PC-3 (cell line): ENCODE data around the gene OR52I1. TPM values are rescaled to one million over a fixed set of nuclear protein-coding genes. Genes with fewer than 3 reads are reported as not detected.

Experiments
- ATAC-seq: fragments of 200-7000 bp; cut with Tn5 transposase; 2 replicates; pipeline ENCODE4 v1.9.1; 2020; ENCODE audit warnings: mild to moderate bottlenecking, moderate library complexity
- Bru-seq: library from RNA; stranded (reverse); fragments of 400-500 nt; gene quantifications from one replicate; lab custom pipeline; 2021; lab: Mats Ljungman, UMichigan
- BruChase-seq, 2 experiments: library from RNA; stranded (reverse); fragments of 400-500 nt; gene quantifications; one replicate each; lab custom pipeline; 2021; lab: Mats Ljungman, UMichigan
- BruUV-seq: library from RNA; stranded (reverse); fragments of 400-500 nt; replicated peaks from 2 replicates; lab custom pipeline; 2021; lab: Mats Ljungman, UMichigan
- CTCF ChIA-PET: fragments of 300-600 bp; sonication (Branson Sonifier 250); formaldehyde crosslinking; loops from one replicate; lab custom pipeline; 2022; ENCODE audit warnings: antibody characterized with exemption; lab: Charles Lee
- POLR2A ChIA-PET: fragments of 300-600 bp; sonication (Branson Sonifier 250); formaldehyde crosslinking; loops from one replicate; lab custom pipeline; 2022; ENCODE audit warnings: antibody characterized with exemption; ENCODE audit not compliant: unreplicated experiment; lab: Charles Lee
- DNase-seq: peaks from one replicate; pipeline ENCODE4 v3.0.0-alpha.2; 2015
- H2AFZ ChIP-seq: fragments of 300-600 bp; sonication (generic); 2 replicates; pipeline ENCODE4 v1.6.0; 2016; ENCODE audit warnings: antibody characterized with exemption, low read length
- H3F3A ChIP-seq: fragments of 300-600 bp; sonication (generic); one replicate; pipeline ENCODE4 v1.6.0; 2017; ENCODE audit warnings: antibody characterized with exemption, low read length, control low read depth, mild to moderate bottlenecking; ENCODE audit not compliant: unreplicated experiment
- H3K27ac ChIP-seq: fragments of 300-600 bp; sonication (generic); 2 replicates; pipeline ENCODE4 v1.5.1; 2016; ENCODE audit warnings: mild to moderate bottlenecking, low read length
- H3K27me3 ChIP-seq: fragments of 300-600 bp; sonication (generic); 2 replicates; pipeline ENCODE4 v1.6.1; 2016; ENCODE audit warnings: low read length, mixed read lengths
- H3K36me3 ChIP-seq: fragments of 300-600 bp; sonication (generic); 2 replicates; pipeline ENCODE4 v1.6.1; 2016; ENCODE audit warnings: low read depth, mixed run types, low read length, mixed read lengths
- H3K4me1 ChIP-seq: fragments of 300-600 bp; sonication (generic); 2 replicates; pipeline ENCODE4 v1.5.1; 2016; ENCODE audit warnings: low read length; ENCODE audit not compliant: insufficient read depth
- H3K4me2 ChIP-seq: fragments of 300-600 bp; sonication (generic); 2 replicates; pipeline ENCODE4 v1.6.0; 2016; ENCODE audit warnings: low read length
- H3K4me3 ChIP-seq: fragments of 300-600 bp; sonication (generic); 2 replicates; pipeline ENCODE4 v1.5.1; 2016; ENCODE audit warnings: mild to moderate bottlenecking, low read length, mixed read lengths
- H3K79me2 ChIP-seq: fragments of 300-600 bp; sonication (generic); 2 replicates; pipeline ENCODE4 v1.6.1; 2017; ENCODE audit warnings: low read length, mixed read lengths
- H3K9ac ChIP-seq: fragments of 300-600 bp; sonication (generic); 2 replicates; pipeline ENCODE4 v1.6.0; 2016; ENCODE audit warnings: mild to moderate bottlenecking, low read length
- H3K9me2 ChIP-seq: fragments of 300-600 bp; sonication (generic); replicated peaks from 2 replicates; pipeline ENCODE4 v1.6.1; 2016; ENCODE audit warnings: mixed run types, low read length, mixed read lengths
- H3K9me3 ChIP-seq: fragments of 300-600 bp; sonication (generic); 2 replicates; pipeline ENCODE4 v1.6.1; 2016; ENCODE audit warnings: low read length, mixed read lengths
- H4K20me1 ChIP-seq: fragments of 300-600 bp; sonication (generic); 2 replicates; pipeline ENCODE4 v1.6.1; 2016; ENCODE audit warnings: low read length, mixed read lengths
- EZH2 ChIP-seq: fragments of 300-600 bp; sonication (generic); IDR thresholded peaks from one replicate; pipeline ENCODE4 v1.6.1; 2017; ENCODE audit warnings: antibody characterized with exemption, mild to moderate bottlenecking, low read length; ENCODE audit not compliant: unreplicated experiment
- EZH2phosphoT487 ChIP-seq: fragments of 300-600 bp; sonication (generic); IDR thresholded peaks from 2 replicates; pipeline ENCODE4 v1.6.1; 2018; ENCODE audit warnings: mild to moderate bottlenecking, antibody characterized with exemption, low read length, borderline replicate concordance
- intact Hi-C: fragments of 100-400 bp; cut with micrococcal nuclease; formaldehyde crosslinking; loops from 2 replicates; pipeline ENCODE4 v1.9.0; 2023
- long read RNA-seq: library from polyadenylated mRNA; unstranded; transcript quantifications from one replicate; pipeline ENCODE4 v2.0.0, GENCODE V29; 2021; ENCODE audit not compliant: unreplicated experiment
- total RNA-seq: library from RNA; depleted of rRNA; stranded (reverse); fragments of >200 nt; gene quantifications from 2 replicates; pipeline ENCODE4 v1.2.3, GENCODE V29; 2014; rRNA removed
- TF ChIP-seq, protein P1 (sequence below): fragments of 300-600 bp; sonication (generic); conservative IDR thresholded peaks from 2 replicates; pipeline ENCODE4 v1.5.1; 2017; ENCODE audit warnings: antibody characterized with exemption, low read depth, mild to moderate bottlenecking, low read length

OR52I1 gene
- not detected in 2 replicates for total RNA-seq
- not detected for Bru-seq, nascent RNA
- not detected for BruChase-seq, experiment 1, labeled RNA remaining after a 6-hour chase
- BruChase-seq, experiment 2, labeled RNA remaining after a 2-hour chase = not detected
- long read RNA-seq, partial matches to known transcripts = 0 of 4 reads
- long read RNA-seq, other reads (novel, unspliced or antisense) = 0 of 4 reads

GRCh38 chr11:4593739-4594138, at the start of gene OR52I1:
OR52I1 (plus strand) TSS chr11:4594039; CDS start chr11:4594039, 0 bp downstream.
- H3K9me2 ChIP-seq = no peaks in the 10 kb centered on the region
- intact Hi-C loops = no loop called here
- no peak within 1 kb of the TSS for H3K4me3 ChIP-seq
- H3K36me3 ChIP-seq = no peaks in the 10 kb centered on the region
- H3F3A ChIP-seq = no peaks in the 10 kb centered on the region
- ATAC-seq (no peak), DNase-seq (no peak)
- BruUV-seq = no TSS peak
- no peaks in the 10 kb centered on the region for H4K20me1 ChIP-seq
- H3K9me3 ChIP-seq = no peaks in the 10 kb centered on the region
- TF ChIP-seq, protein P1, sequence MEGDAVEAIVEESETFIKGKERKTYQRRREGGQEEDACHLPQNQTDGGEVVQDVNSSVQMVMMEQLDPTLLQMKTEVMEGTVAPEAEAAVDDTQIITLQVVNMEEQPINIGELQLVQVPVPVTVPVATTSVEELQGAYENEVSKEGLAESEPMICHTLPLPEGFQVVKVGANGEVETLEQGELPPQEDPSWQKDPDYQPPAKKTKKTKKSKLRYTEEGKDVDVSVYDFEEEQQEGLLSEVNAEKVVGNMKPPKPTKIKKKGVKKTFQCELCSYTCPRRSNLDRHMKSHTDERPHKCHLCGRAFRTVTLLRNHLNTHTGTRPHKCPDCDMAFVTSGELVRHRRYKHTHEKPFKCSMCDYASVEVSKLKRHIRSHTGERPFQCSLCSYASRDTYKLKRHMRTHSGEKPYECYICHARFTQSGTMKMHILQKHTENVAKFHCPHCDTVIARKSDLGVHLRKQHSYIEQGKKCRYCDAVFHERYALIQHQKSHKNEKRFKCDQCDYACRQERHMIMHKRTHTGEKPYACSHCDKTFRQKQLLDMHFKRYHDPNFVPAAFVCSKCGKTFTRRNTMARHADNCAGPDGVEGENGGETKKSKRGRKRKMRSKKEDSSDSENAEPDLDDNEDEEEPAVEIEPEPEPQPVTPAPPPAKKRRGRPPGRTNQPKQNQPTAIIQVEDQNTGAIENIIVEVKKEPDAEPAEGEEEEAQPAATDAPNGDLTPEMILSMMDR = no peak
- TF ChIP-seq EZH2phosphoT487 (no peak), EZH2 (no peak)
- no peak within 1 kb of the TSS for H2AFZ ChIP-seq
- H3K4me2 ChIP-seq = no peak within 1 kb of the TSS
- H3K4me1 ChIP-seq = no peaks in the 10 kb centered on the region
- ChIA-PET POLR2A (no interaction called here), CTCF (no interaction called here)
- H3K27ac ChIP-seq = no peak within 1 kb of the TSS
- H3K79me2 ChIP-seq = no peaks in the 10 kb centered on the region
- H3K27me3 ChIP-seq = no peaks in the 10 kb centered on the region
- no peak within 1 kb of the TSS for H3K9ac ChIP-seq

- H3K79me2 ChIP-seq = no peaks in the 10 kb centered on the region
- H3K4me1 ChIP-seq = peaks cover 6% of the 10 kb centered on the region; the same call in 1 of the 2 replicates
- H3K9me2 ChIP-seq = no peaks in the 10 kb centered on the region
- 0 out of 2 replicates have a peak, but pooled peaks cover 5% of the 10 kb centered on the region for H3K27me3 ChIP-seq
- H3K4me3 ChIP-seq = no peak within 1 kb of the TSS
- H4K20me1 ChIP-seq = no peaks in the 10 kb centered on the region
- ATAC-seq (no peak), DNase-seq (no peak)
- ChIA-PET POLR2A (no interaction called here), CTCF (no interaction called here)
- H3K9ac ChIP-seq = no peak within 1 kb of the TSS
- H3K27ac ChIP-seq = 0 out of 2 replicates have a peak within 1 kb of the TSS, but pooled peaks have one; percentile 21
- BruUV-seq = no TSS peak
- intact Hi-C loops = no loop called here
- H3F3A ChIP-seq = no peaks in the 10 kb centered on the region
- no peak for TF ChIP-seq EZH2phosphoT487
- TF ChIP-seq, protein P1 = no peak
- TF ChIP-seq EZH2 = no peak
- H3K36me3 ChIP-seq = no peaks in the 10 kb centered on the region
- no peak within 1 kb of the TSS for H3K4me2 ChIP-seq
- no peak within 1 kb of the TSS for H2AFZ ChIP-seq
- no peaks in the 10 kb centered on the region for H3K9me3 ChIP-seq
Measured at GRCh38 chr11:4544891-4545290, 48.9 kb upstream of the OR52I1 start, which contains the start of gene OR52M1. OR52M1 (plus strand) TSS chr11:4545191; CDS start chr11:4545191, 0 bp downstream.

DNA sequence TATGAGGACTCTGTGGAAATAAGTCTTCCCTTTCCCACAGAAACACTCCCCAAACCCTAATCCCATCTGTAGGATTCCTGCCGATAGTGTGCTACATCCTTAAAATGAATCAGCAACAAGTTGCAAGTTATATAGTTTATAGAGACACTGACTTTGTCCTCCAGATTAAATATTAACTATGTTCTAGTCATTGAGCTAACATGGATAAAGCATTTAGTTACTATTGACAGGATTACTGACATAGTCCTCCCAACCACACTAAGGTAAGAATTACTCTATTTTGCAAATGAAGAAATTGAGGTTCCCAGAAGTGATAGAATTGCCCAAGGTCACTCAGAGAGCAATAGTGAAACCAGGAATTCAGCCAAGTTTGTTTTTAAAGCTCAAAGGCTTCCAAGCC, 47.0 kb upstream of the OR52I1 start:
- Histone ChIP-seq H3K4me1 (peaks cover 6% of the 10 kb centered on the region; the same call in 1 of the 2 replicates), H4K20me1 (no peaks in the 10 kb centered on the region), H3K9me3 (no peaks in the 10 kb centered on the region), H3K9me2 (no peaks in the 10 kb centered on the region), H3K36me3 (no peaks in the 10 kb centered on the region), H3K27me3 (0 out of 2 replicates have a peak, but pooled peaks cover 5% of the 10 kb centered on the region), H3K79me2 (no peaks in the 10 kb centered on the region), H3K9ac (no peak overlapping the region), H3F3A (no peaks in the 10 kb centered on the region), H3K4me2 (no peak overlapping the region), H3K27ac (no peak overlapping the region), H2AFZ (no peak overlapping the region), H3K4me3 (no peak overlapping the region)
- ChIA-PET CTCF (no interaction called here), POLR2A (no interaction called here)
- no TSS peak for BruUV-seq
- TF ChIP-seq EZH2phosphoT487 (no peak), EZH2 (no peak)
- TF ChIP-seq, protein P1 = no peak
- intact Hi-C loops = no loop called here
- ATAC-seq (no peak), DNase-seq (no peak)
